Brain microvascular endothelial cell (primary cell): ENCODE data around the gene CUEDC2.

Experiments
- DNase-seq: peaks from one replicate; pipeline ENCODE4 v3.0.0-alpha.2; 2020
- H3K27ac ChIP-seq: fragments of 250-450 bp; sonication (Bioruptor Pico); 2 replicates; pipeline ENCODE4 v1.5.1; 2020; ENCODE audit warnings: mild to moderate bottlenecking, moderate library complexity
- H3K27me3 ChIP-seq: fragments of 250-450 bp; sonication (Bioruptor Pico); replicated peaks from 2 replicates; pipeline ENCODE4 v1.5.1; 2020; ENCODE audit warnings: mild to moderate bottlenecking
- H3K36me3 ChIP-seq: fragments of 250-450 bp; sonication (Bioruptor Pico); replicated peaks from 2 replicates; pipeline ENCODE4 v1.5.1; 2020; ENCODE audit warnings: mild to moderate bottlenecking
- H3K4me3 ChIP-seq: 2 replicates; pipeline ENCODE4 v1.5.1; 2011; ENCODE audit warnings: low read depth, mild to moderate bottlenecking, control low read depth, low read length, moderate library complexity
- CTCF ChIP-seq: IDR thresholded peaks from 2 replicates; pipeline ENCODE4 v1.5.1; 2011; ENCODE audit warnings: low read depth, mild to moderate bottlenecking, moderate library complexity, low read length, control low read depth, inconsistent platforms; ENCODE audit errors: missing control alignments
- in situ Hi-C: cut with HindIII; loops from 2 replicates; pipeline ENCODE4 v1.10.0; 2017; ENCODE audit warnings: low sequenced_read_pairs, low pct_ligation_motif_present

The CUEDC2 gene

GRCh38 chr10:102451105-102451969 lies 19.0 kb upstream of the CUEDC2 start, which contains the start of gene C10orf95:
Gene C10orf95 (minus strand): TSS chr10:102451543. CDS start chr10:102451093, 450 bp downstream.
- no peak for DNase-seq
- no peak for TF ChIP-seq CTCF
- peak within 1 kb of the TSS; percentile 70 for H3K4me3 ChIP-seq
- in situ Hi-C loops, result no loop called here
- no peaks in the 10 kb centered on the region for H3K36me3 ChIP-seq
- H3K27me3 ChIP-seq, result no peaks in the 10 kb centered on the region
- H3K27ac ChIP-seq, result no peak within 1 kb of the TSS

GRCh38 chr10:102450374-102451104 lies 18.2 kb upstream of the CUEDC2 start:
- peak; percentile 42 for DNase-seq
- Histone ChIP-seq H3K27ac (no peak overlapping the region), H3K4me3 (peak overlapping the region; percentile 70), H3K27me3 (no peaks in the 10 kb centered on the region), H3K36me3 (no peaks in the 10 kb centered on the region)
- TF ChIP-seq CTCF, result no peak
- in situ Hi-C loops, result no loop called here

- in situ Hi-C loops, result no loop called here
- Histone ChIP-seq H3K27ac (no peak overlapping the region), H3K36me3 (no peaks in the 10 kb centered on the region), H3K27me3 (no peaks in the 10 kb centered on the region), H3K4me3 (peak overlapping the region; percentile 70)
- DNase-seq, result no peak
- no peak for TF ChIP-seq CTCF
These were observed 17.7 kb upstream of the CUEDC2 start for GRCh38 chr10:102450124-102450373.

- H3K4me3 ChIP-seq, result peak overlapping the region; percentile 70
- no peak overlapping the region for H3K27ac ChIP-seq
- in situ Hi-C loops, result no loop called here
- peak; percentile 42 for DNase-seq
- no peaks in the 10 kb centered on the region for H3K27me3 ChIP-seq
- no peaks in the 10 kb centered on the region for H3K36me3 ChIP-seq
- TF ChIP-seq CTCF, result no peak
These were observed 17.1 kb upstream of the CUEDC2 start for GRCh38 chr10:102449321-102450123.

DNA sequence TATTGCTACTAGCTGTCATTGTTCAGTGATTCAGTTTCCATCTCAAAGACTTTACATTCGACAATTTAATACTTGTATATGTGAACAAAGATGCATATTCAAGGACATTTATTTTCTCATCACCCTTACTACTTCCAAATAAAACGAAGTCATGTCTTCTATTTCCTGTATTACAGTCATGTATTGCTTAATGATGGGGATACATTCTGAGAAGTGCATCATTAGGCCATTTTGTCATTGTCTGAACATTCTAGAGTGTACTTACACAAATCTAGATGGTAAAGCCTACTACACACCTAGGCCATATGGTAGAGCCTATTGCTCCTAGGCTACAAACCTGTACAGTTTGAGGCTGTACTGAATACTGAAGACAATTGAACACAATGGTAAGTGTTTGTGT lies 12.5 kb upstream of the CUEDC2 start:
- no peak for TF ChIP-seq CTCF
- no peaks in the 10 kb centered on the region for H3K27me3 ChIP-seq

More for the DNA sequence above, 12.5 kb upstream of the CUEDC2 start:
- in situ Hi-C loops, result no loop called here
- no peak overlapping the region for H3K4me3 ChIP-seq
- H3K27ac ChIP-seq, result no peak overlapping the region
- no peak for DNase-seq
- H3K36me3 ChIP-seq, result no peaks in the 10 kb centered on the region
